Right kidney (tissue), 1 donor: ENCODE data around the gene KCND2.
"Not testable (repeated sequence)": the region's sequence is repeated elsewhere in the genome, so short reads cannot be mapped to it uniquely, and the experiment has no call there.

ENCODE experiments used
- DNase-seq: peaks from one replicate; pipeline ENCODE4 v3.0.0-alpha.2; 2016

KCND2 gene

DNA sequence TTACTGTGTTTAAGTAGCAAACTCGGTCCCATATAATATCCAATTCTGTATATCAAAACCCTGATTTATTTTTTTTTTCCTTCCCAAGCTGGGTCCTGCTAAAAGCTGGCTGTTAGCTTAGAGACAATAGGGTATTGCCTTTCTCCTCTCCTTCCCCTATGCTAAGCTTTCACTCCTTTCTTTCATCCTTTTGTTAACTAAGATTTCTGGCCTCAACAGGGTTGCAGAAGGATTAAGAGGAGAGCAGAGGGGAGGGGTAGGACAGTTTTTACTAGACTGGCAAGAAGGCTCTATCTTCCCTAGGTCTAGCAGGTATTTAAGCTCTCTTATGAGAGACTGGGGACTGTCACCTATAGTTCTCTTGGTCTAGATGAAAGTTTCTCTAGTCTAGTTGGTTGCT lies 229.2 kb downstream of the KCND2 start:
- no peak for DNase-seq

DNA sequence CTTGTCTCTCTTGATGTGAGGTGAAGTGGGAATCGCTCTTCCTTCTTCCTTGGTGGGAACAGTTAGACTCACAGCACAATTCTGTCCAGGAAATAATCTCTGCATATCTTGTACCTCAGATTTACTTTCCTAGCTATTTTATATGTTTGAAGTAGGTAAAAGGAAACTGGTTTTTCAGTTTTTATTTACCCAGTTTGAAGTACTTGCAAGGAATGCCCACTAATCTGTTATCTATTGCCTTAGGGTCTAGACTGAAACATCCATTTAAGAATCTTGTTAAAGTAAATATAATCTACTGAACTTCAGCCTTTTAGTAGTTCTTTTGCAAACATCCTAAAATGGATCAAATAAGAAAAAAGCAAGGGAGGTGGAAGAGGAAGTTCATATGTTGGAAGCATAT lies 229.8 kb downstream of the KCND2 start:
- no peak for DNase-seq

DNA sequence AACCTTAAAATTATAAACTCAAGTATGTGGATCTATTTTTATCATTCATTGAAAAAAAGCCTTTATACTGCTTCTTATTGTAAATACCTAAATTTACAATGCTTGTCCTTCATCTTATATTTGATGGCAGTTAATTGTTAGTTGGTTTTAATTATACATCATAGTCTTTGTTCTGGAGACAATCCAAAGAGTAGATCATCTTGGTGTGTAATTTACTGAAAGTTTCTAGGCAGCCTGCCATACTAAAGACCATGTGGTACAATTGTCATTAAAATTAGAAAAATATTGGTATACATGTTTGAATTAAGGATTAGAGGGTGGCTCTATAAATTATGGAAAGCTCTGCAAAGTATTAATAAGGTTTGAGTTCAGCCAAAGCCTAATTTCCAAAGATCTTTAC lies 231.4 kb downstream of the KCND2 start:
- no peak for DNase-seq

DNA sequence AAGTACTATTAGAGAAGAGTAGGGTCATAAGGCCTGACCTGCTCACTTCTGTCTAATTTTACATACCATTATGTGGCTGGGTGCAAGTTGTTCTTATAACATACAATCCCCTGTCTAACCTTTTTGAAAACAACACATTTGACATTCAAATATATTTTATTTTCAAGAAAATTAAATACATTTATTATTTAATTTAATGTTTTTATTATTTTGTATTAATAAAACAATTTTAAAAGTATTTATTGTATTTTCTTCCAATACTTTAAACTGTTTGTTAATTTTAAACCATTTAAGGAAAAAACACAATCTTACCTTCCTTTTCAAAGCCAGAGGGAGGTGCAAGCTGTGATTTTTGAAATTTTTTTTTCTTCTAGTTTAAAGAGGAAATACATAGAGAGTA lies 232.8 kb downstream of the KCND2 start:
- no peak for DNase-seq

DNA sequence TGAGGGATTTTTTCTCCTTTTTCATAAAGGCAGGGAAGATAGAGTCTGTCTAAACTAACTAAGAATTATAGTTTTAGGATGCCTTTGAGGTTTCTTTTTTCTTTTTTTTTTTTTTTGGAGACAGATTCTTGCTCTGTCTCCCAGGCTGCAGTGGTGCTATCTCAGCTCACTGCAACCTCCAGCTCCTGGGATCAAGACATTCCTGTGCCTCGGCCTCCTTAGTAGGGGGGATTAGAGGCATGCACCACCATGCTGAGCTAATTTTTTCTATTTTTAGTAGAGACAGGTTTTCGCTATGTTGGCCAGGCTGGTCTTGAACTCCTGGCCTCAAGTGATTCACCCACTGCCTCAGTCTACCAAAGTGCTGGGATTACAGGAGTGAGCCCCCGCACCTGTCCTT lies 239.7 kb downstream of the KCND2 start:
- DNase-seq: no peak

DNA sequence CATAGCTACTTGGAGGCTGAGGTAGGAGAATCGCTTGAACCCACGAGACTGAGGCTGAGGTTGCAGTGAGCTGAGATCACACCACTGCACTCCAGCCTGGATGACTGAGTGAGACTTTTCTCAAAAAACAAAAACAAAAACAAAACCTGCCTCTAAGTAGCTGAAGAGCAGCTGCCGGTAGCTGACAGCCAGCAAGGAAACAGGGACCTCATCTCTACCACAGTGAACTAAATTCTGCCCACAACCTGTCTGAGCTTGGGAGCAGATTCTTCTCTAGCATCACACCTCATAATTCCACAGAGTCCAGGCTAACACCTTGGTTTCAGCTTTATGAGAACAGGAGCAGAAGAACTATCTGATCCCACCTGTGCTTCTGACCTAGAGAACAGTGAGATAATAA lies 246.2 kb downstream of the KCND2 start:
- DNase-seq: no peak

DNA sequence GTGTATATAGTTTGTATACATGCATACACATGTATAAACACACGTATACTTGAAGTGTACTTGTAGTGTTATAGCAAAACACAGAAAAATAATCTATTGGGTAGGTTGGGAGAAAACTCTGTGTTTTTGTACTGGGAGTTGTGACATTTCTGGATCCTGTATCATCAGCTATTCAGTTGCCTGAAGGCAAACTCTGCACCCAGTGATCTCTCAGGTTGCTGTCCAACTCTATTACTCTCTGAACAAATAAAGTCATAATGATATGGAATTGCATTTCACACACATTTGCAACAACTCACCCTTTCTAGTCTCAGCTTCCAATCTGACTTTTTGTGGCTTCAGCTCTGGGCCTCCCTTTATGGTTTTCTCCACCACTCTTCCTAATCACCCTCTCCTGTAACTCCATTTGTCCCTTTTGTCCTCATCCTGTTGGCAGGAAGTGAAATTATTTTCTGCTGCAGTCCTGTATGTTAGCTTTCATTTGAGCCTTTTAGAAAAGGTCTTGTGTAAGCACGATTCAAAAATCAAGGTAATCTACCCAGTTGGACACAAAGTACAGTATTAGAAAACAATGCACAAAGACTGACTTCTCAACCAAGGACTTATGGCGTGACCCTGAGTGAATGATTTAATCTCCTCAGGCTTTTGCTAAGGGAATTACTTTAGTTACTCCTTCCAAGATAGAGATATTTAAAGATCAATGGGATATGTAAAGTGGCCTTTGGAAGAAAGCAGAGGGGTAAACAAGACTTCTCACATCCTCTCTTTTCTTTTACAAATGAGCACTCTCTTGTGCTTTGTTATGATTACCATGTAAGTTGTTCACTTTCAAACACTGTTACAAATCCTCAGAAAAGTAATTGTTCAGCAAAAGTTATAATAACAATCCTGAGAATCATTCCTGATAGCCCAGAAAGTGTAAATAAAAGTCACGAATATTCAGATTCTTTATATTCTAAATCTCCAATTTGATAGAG lies 249.1 kb downstream of the KCND2 start:
- DNase-seq: no peak

DNA sequence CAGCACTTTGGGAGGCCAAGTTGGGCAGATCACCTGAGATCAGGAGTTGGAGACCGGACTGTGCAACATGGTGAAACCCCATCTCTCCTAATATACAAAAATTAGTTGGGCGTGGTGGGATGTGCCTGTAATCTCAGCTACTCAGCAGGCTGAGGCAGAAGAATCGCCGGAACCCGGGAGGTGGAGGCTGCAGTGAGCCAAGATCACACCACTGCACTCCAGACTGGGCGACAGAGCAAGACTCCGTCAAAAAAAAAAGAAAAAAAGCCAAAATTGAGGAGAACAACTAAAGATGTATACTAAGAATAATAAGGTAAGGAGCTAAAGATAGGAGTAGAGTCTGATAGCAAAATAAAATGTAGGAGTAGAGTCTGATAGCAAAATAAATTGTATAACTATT lies 251.0 kb downstream of the KCND2 start:
- no peak for DNase-seq

DNA sequence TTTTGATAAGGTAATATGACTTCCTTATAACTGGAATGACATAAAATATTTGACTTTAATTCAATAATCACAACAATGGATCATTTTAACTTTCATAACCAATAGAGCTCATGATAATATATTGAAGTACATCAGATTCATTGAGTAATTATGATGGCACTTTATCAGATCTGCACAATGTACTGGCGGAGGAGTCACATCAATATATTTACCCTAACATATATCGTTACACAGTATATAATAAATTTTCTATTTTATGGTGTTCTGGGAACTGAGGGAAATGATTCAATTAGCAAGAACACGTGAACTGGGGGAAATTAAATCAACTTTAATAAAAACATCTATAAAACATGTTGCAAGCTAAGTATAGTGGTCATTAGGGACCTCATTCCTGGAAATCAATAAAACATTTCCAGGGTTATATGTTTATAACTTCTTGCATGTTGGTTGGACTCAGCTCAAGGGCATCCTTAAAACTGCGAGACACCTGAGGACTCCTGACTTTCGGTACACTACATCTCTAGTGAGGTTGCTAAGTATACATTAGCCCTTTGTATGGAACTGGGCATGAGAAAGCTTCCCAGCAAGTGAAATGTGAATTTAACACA lies 254.0 kb downstream of the KCND2 start:
- DNase-seq: no peak

DNA sequence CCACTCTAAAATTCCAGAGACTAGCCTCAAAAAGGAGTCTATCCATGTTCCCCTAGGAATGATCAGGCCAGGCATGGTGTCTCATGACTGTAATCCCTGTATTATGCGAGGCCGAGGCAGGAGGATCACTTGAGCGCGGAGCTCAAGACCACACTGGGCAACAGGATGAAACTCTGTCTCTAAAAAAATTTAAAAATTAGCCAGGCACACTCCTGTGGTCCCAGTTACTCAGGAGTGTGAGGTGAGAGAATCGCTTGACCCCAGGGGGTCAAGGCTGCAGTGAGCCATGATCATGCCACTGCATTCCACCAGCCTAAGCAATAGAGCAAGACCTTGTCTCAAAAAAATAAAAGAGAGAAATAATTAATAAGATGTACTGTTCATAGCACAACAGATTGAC lies 256.8 kb downstream of the KCND2 start:
- DNase-seq: no peak

DNA sequence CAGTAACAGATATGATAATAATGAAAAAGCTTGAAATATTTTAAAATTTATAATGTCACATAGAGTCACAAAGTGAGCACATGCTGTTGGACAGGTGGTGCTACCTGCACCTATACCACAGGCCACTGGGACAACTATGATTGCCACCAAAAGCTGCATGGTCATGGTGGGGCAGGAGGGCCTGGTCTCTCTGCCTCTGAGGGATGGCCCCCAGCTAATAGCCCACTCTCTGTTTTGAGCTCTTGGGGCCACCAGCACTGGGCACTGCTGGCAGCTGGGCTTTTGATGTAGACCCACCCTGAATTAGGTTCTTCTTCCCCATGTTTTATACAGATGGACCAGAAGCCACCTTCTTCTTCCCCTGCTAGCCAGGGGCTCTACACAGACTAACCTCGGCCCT lies 265.4 kb downstream of the KCND2 start:
- DNase-seq: no peak

DNA sequence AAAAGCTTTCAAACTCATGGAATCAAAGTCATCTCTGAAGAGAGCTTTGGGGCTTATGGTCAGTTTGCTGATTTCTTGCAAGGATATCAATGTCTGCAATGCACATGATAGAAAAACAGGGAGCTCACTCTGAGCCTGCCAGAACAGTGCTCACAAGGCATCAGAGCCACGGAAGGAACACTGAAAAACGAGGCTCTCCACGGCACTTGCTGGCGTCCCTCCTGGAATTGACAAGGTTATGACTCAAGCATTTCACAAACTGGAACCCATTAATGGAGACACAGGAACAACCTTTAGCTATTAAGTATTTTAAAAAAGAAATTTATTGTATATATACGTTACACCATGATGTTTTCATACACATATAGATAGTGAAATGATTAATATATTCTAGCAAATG lies 266.3 kb downstream of the KCND2 start:
- DNase-seq: no peak

DNA sequence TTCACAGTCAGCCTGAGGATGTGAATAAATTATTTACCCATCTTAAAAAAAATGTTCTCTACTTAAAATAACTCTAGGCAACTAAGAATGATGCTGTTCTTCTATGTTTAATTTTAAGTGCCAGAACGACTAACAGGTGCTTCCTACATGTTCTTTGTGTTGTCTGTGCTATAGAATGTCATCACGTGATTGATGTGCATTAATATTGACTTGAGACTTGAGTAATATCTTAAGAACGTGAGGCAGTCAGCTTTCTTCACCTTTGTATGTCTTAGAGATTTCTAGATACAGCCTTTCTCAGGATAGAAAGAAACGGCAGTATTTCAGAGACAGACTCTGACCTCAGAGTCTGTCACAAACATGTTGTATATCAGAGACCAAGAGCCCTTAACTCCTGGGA lies 274.6 kb downstream of the KCND2 start:
- DNase-seq: no peak

DNA sequence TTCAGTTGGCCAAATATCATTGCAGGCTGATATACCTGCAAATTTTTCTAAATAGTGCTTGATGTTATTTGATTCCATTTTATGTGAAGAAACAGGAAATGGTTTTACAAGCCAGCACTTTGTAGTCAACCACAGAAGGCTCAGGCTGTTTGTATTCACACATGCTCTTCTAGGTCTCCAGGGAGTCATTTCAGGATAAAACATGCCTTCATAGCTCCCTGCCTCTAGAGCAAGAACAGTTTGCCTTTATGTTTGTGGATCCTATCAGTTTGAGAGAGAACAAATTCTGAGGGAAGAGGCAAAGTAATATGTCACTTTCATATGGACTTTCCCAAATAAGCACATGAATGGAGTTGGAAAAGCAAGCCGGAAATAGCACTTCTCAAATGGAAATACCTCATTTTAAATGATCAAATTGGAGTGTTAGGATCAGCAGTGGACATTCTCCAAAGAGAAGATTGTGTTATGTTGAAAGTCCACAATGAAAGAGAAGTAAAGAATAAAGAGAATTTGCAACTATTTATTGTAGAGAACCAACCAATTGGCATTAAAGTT lies 277.6 kb downstream of the KCND2 start:
- DNase-seq: no peak

DNA sequence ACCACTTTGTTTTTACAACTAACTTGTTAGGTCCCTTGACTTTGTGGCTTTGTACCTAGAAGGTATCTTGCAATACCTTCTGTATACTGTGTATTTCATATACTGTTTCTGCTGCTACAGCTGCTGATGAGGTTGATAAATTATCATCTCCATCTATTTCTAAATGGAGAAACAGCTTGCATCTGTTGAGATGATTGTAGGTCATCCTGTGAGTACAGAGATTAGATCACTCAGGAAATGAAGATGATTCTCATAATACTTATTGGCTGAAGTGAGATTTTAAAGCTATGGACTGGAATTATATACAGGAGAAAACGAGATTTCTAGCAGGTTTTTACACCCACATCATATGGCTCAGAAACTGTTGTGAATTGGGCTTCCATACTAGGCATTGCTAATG lies 280.5 kb downstream of the KCND2 start:
- no peak for DNase-seq

DNA sequence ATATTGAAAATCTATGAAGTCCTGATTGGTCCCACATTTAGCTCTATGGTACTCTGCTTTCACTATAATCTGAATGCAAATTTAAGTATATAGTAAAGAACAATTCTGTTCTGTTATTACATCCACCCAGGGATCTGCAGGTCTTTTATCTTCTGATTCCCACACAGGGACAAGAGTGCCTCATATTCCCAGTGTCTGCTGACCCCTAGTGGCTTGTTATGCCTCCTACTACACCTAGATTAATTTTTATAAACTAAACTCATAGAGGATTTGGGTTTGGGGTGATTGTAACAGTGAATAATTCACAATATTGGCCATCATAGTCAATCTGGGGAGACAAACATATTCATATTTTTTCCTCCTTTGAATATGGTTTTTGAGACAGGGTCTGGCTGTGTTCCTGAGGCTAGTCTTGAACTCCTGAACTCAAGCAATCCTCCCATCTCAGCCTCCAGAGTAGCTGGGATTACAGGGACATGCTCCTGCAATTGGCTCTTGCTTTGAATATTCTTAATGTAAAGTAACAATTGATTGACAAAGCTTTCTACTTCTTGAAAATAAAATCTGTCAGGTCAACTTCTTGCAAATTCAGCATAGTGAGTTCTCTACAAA lies 282.1 kb downstream of the KCND2 start:
- DNase-seq: peak; percentile 6

DNA sequence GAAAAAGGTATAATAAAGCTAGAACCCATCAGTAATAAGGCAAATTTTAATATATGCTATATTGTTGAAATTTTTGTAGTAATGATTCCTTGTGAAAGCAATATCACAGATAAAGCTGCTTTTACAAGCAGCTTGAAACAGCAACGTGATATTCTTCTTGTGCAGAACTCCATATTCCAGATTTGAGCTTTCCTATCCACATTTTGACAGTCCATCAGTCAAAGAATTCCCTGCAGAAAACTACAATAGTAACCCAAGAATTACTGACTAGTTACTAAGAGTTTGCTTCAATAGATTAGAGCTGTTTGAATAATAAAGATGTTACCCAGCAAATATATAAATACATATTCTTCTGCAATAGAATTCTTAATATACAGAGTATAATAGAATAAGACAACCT lies 291.2 kb downstream of the KCND2 start:
- DNase-seq: no peak

DNA sequence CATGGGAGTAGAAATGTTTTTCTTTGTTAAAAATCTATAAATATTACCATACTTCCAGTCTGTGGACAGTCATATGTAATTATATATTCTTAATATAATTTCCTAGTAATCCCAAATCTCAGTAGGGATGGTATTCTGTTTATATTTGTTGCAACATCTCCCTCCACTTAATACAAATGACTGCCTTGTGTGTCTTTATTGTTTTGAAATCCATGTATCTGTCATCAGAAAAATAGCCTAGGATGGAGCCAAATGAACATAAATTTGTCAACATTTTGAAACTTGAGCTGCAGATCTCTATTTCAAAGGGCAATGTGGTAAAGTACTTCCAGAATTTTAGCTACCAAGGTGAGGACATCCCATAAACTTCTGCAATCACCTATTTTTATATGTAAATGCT lies 294.2 kb downstream of the KCND2 start:
- no peak for DNase-seq

DNA sequence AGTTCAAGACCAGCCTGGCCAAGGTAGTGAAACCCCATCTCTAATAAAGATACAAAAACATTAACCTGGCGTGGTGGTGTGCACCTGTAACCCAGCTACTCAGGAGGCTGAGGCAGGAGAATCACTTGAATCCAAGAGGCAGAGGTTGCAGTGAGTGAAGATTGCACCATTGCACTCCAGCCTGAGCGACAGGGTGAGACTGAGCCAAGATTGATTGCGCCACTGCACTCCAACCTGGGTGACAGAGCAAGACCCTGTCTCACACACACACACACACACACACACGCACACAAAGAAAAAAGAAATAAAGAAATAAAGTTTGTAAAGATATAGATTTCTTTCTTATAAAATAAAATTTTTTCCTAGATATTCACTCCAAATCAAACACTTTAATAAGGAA lies 305.7 kb downstream of the KCND2 start:
- not testable (repeated sequence) for DNase-seq

DNA sequence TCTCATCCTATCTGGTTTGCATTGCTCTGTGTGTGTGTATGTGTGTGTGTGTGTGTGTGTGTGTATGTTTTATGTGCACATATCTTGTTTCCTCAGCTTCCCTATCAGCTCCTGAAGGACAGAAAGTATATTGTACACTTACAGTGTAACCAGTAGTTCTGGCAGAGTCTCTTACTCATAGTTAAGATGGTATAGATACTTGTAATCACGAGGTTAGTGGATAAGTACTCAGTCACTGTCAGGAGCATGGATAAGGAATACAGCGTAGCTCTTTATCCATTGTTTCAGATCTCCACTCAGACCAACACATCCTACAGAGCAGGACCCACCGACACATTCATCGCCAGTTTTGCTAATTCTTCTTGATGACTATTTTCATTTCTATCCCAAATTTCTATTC lies 309.9 kb downstream of the KCND2 start:
- no peak for DNase-seq

DNA sequence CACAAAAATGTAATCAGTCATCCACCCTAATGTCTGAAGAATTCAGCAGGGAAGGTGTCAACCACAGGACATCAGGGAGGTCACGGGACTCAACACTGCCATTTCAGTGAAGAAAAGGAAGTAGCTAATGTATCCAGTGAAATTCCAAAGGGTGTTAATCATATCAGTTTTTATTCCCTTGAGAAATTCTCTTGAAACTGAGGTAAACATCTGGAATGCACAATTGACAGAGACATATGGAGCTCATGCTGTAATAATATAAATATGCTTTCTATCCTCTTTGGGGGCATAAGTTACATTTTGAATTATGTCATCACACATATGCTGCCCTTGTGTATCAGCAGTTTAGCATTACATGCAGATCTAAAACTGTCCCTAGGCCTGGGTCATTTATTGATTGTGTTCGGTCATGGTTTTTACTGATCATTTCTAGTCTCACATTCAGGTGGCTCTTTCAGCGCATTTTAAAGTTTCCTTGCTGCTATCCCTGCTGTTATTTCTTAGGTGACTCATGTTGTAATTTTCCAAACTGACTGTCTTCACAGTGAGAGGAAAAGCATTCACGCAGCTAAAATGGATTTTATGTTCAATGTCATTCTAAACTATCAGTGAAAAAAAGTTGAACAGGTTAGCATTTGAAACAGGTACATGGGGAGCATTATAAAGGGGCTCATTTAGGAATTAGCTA lies 311.1 kb downstream of the KCND2 start:
- DNase-seq: no peak

DNA sequence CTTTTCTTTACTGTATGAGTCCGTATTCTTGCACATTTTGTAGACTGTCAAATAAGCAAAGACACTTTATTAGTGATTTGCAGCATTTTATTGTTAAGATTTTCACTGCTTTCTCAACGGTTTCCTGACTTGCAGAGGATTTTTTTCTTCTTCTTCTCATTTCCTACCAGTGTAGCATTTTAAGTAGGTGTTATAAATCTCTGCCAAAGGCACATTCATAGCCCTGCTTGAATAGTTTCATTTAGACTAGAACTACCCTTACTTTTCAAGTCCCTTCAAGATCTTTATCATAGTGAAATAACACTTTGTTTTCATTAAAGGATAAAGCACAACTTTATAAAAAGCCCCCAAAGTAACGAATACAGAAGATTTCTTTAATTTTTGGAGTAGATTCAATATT lies 313.6 kb downstream of the KCND2 start:
- DNase-seq: no peak

DNA sequence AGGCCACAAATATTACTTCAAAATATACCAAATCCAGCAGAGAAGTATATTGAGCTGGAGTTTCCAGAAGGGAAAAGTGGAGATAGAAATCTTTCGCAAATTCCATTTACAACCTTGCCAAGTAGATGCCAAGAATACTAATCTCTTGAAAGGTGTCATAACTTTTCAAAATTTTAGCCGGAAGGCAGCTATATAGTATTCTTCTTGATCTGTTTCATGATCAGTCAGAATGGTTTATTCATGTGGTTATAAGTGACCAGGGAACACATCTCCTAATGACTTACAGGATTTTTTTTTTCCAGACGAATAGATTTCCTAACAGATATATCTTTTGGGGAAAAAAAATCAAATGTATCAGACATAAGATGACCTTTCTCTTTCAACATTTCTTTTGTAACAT lies 314.3 kb downstream of the KCND2 start:
- DNase-seq: no peak
